ENCODE results near the gene PUSL1. TPM values are rescaled to one million over a fixed set of nuclear protein-coding genes. Genes with fewer than 3 reads are reported as not detected.

The PUSL1 gene
- total RNA-seq, 1 experiment from 2014 or later, result 132 TPM

DNA sequence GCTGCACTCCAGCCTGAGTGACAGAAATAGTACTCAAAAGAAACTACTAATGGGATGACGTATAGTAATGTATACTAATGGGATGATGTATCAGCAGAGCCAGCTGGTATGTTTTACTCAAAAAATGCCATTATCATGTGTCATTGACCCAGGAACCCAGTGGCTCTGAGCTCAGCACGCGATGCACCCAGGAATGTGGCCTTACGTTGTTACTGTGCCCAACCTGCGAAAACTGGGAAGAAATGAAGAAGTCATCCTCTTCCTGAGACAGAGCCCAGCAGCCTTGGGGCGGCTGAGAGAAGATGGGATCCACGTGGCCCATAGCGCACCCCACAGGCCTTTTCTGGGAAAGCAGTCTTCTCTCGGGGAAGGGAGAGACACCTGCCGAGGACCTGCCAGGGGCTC is 43.5 kb upstream of the PUSL1 start:
- Histone ChIP-seq H4K20me1 (ENCODE audit: low read length) (no peaks in the 10 kb centered on the region), H3K27ac (ENCODE audit: low read length) (peak overlapping the region; percentile 92), H3K9me2 (replicated peaks; ENCODE audit: low read length) (no peaks in the 10 kb centered on the region), H2AFZ (ENCODE audit: low read length) (no peak overlapping the region), H3K4me1 (ENCODE audit: insufficient read depth, low read length) (peaks cover 23% of the 10 kb centered on the region), H3F3A (ENCODE audit: low read length, unreplicated experiment) (no peaks in the 10 kb centered on the region), H3K9ac (ENCODE audit: low read length) (peak overlapping the region; percentile 67), H3K79me2 (ENCODE audit: low read length) (peaks cover 76% of the 10 kb centered on the region), H3K9me3 (ENCODE audit: low read length) (no peaks in the 10 kb centered on the region), H3K36me3 (ENCODE audit: low read depth, low read length) (peaks cover 63% of the 10 kb centered on the region), H3K4me2 (ENCODE audit: low read length) (peak overlapping the region; percentile 65), H3K27me3 (ENCODE audit: low read length) (no peaks in the 10 kb centered on the region), H3K4me3 (ENCODE audit: low read length) (no peak overlapping the region)
- intact Hi-C loops (cut with micrococcal nuclease), result loop anchor here (1.0 to 2.0 kb wide), 3 partner anchors 26 to 143 kb away; no protein-coding TSS in a partner anchor
- peak; percentile 100 for DNase-seq
- TF ChIP-seq, protein P1, sequence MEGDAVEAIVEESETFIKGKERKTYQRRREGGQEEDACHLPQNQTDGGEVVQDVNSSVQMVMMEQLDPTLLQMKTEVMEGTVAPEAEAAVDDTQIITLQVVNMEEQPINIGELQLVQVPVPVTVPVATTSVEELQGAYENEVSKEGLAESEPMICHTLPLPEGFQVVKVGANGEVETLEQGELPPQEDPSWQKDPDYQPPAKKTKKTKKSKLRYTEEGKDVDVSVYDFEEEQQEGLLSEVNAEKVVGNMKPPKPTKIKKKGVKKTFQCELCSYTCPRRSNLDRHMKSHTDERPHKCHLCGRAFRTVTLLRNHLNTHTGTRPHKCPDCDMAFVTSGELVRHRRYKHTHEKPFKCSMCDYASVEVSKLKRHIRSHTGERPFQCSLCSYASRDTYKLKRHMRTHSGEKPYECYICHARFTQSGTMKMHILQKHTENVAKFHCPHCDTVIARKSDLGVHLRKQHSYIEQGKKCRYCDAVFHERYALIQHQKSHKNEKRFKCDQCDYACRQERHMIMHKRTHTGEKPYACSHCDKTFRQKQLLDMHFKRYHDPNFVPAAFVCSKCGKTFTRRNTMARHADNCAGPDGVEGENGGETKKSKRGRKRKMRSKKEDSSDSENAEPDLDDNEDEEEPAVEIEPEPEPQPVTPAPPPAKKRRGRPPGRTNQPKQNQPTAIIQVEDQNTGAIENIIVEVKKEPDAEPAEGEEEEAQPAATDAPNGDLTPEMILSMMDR (conservative IDR thresholded peaks at IDR 0.05; ENCODE audit: low read depth, low read length), result peak; percentile 94
- TF ChIP-seq EZH2 (IDR thresholded peaks at IDR 0.05; ENCODE audit: low read length, unreplicated experiment), result no peak
- ATAC-seq, result peak; percentile 96
- POLR2A ChIA-PET (ENCODE audit: unreplicated experiment), result interaction anchor here (0.5 kb wide), 1 partner anchor 17 kb away, joined by 4 read pairs; no protein-coding TSS in a partner anchor
- BruUV-seq (replicated peaks), result no TSS peak
- CTCF ChIA-PET, result interaction anchor here (0.6 to 1.0 kb wide), 5 partner anchors 14 to 142 kb away, joined by 3 to 6 read pairs (median 4); no protein-coding TSS in a partner anchor

DNA sequence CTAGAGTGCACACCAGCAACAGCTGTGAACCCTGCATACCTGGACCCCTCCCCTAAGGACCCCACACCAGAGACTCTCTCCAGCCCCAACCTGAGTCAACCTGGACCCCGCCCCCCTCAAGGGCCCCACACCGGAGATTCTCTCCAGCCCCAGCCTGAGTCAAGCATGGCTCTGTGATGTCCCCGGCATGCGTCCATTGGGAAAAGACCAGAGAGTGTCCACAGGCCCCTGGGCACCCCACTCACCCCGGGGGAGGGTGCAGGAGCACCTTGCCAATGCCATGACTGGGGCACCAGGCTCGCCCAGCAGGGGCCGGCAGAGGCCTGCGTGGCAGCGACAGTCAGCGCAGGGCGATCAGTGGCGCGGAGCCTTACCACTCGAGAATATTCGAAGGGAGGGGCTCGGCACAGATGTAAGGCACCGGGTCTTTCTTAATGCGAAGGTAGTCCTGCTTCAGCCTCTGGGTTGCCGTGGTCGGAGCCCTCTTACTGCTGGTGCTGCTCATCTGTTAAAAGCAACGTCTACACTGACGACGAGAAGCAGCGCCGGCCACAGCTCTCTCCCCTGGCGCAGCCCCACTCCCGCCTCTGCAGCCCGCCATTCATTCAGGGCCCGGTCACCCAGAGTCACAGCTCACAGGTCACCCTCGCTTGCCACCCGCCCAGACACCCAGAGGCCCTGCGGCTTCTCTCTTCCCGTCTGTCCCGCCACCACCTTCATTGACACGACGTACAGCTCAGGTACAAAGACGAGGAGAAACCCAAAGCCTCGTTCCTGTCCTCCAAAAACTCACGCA is 40.7 kb upstream of the PUSL1 start:
- Histone ChIP-seq H3K9ac (ENCODE audit: low read length) (no peak overlapping the region), H3K9me2 (replicated peaks; ENCODE audit: low read length) (no peaks in the 10 kb centered on the region), H3F3A (ENCODE audit: low read length, unreplicated experiment) (peaks cover 3% of the 10 kb centered on the region), H3K79me2 (ENCODE audit: low read length) (peaks cover 80% of the 10 kb centered on the region), H3K4me3 (ENCODE audit: low read length) (no peak overlapping the region), H3K4me1 (ENCODE audit: insufficient read depth, low read length) (peaks cover 40% of the 10 kb centered on the region), H3K36me3 (ENCODE audit: low read depth, low read length) (peaks cover 52% of the 10 kb centered on the region), H3K4me2 (ENCODE audit: low read length) (no peak overlapping the region), H3K27me3 (ENCODE audit: low read length) (no peaks in the 10 kb centered on the region), H3K9me3 (ENCODE audit: low read length) (no peaks in the 10 kb centered on the region), H2AFZ (ENCODE audit: low read length) (no peak overlapping the region), H4K20me1 (ENCODE audit: low read length) (peaks cover 12% of the 10 kb centered on the region), H3K27ac (ENCODE audit: low read length) (no peak overlapping the region)
- no TSS peak for BruUV-seq (replicated peaks)
- ChIA-PET POLR2A (ENCODE audit: unreplicated experiment) (no interaction called here), CTCF (no interaction called here)
- intact Hi-C loops (cut with micrococcal nuclease), result no loop called here
- DNase-seq (no peak), ATAC-seq (no peak)
- TF ChIP-seq EZH2phosphoT487 (IDR thresholded peaks at IDR 0.05; ENCODE audit: borderline replicate concordance, low read length) (no peak), EZH2 (IDR thresholded peaks at IDR 0.05; ENCODE audit: low read length, unreplicated experiment) (no peak)
- TF ChIP-seq, protein P1 (conservative IDR thresholded peaks at IDR 0.05; ENCODE audit: low read depth, low read length), result no peak

DNA sequence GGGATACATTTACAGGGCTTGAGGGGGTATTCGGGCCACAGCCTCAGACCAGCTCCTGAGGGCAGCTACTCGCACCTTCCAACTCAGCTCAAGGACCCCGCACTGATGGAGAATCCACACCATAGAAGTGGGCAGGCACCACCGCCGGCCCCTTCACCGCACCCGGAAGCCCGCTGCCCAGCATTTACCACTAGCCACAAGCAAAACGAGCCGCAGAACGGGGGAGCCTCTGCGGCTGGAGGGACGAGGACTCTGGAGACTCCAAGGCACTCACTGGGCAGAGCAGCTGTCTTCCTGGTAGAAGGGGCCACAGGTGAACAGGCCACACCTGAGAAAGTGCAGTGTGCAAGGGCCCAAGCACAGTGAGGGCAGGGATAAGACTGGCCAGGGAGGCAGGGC is 40.1 kb upstream of the PUSL1 start:
- Histone ChIP-seq H3K79me2 (ENCODE audit: low read length) (peaks cover 80% of the 10 kb centered on the region), H3K4me3 (ENCODE audit: low read length) (no peak overlapping the region), H3K27me3 (ENCODE audit: low read length) (no peaks in the 10 kb centered on the region), H3K4me1 (ENCODE audit: insufficient read depth, low read length) (peaks cover 43% of the 10 kb centered on the region), H3K4me2 (ENCODE audit: low read length) (no peak overlapping the region), H3K9ac (ENCODE audit: low read length) (no peak overlapping the region), H3K27ac (ENCODE audit: low read length) (no peak overlapping the region), H3K36me3 (ENCODE audit: low read depth, low read length) (peaks cover 46% of the 10 kb centered on the region), H4K20me1 (ENCODE audit: low read length) (peaks cover 12% of the 10 kb centered on the region), H3K9me2 (replicated peaks; ENCODE audit: low read length) (no peaks in the 10 kb centered on the region), H3K9me3 (ENCODE audit: low read length) (no peaks in the 10 kb centered on the region), H2AFZ (ENCODE audit: low read length) (no peak overlapping the region), H3F3A (ENCODE audit: low read length, unreplicated experiment) (peaks cover 3% of the 10 kb centered on the region)
- intact Hi-C loops (cut with micrococcal nuclease), result no loop called here
- POLR2A ChIA-PET (ENCODE audit: unreplicated experiment), result no interaction called here
- CTCF ChIA-PET, result no interaction called here
- TF ChIP-seq, protein P1 (conservative IDR thresholded peaks at IDR 0.05; ENCODE audit: low read depth, low read length), result no peak
- no peak for TF ChIP-seq EZH2phosphoT487 (IDR thresholded peaks at IDR 0.05; ENCODE audit: borderline replicate concordance, low read length)
- no peak for TF ChIP-seq EZH2 (IDR thresholded peaks at IDR 0.05; ENCODE audit: low read length, unreplicated experiment)
- DNase-seq (no peak), ATAC-seq (no peak)
- BruUV-seq (replicated peaks), result no TSS peak

Measured in PC-3 (cell line).